ENCODE results near the gene RGS6.

Gene RGS6

GRCh38 chr14:72270147-72270727 lies 338.0 kb downstream of the RGS6 start:
- no peak overlapping the region for H3K4ac ChIP-seq (ENCODE audit: low read depth in 1 of 2, low read length in 2 of 2)
- no peak for DNase-seq

GRCh38 chr14:72270749-72271148 lies 338.5 kb downstream of the RGS6 start:
- Histone ChIP-seq H4K91ac (ENCODE audit: low read length) (no peak overlapping the region), H2BK5ac (ENCODE audit: low read depth, low read length, poor library complexity, severe bottlenecking) (no peak overlapping the region), H3K9me3 (ENCODE audit: control insufficient read depth, low read length) (peaks cover 4% of the 10 kb centered on the region), H3K18ac (ENCODE audit: low read depth in 1 of 2, low read length in 2 of 2) (no peak overlapping the region), H3K4me1 (ENCODE audit: control insufficient read depth, insufficient read depth, low read depth, low read length) (no peaks in the 10 kb centered on the region), H2AK5ac (ENCODE audit: low read length, severe bottlenecking) (no peak overlapping the region), H2BK15ac (ENCODE audit: low read depth, poor library complexity, severe bottlenecking) (no peak overlapping the region), H2BK120ac (ENCODE audit: low read depth, low read length) (no peak overlapping the region), H3K4ac (ENCODE audit: low read depth in 1 of 2, low read length in 2 of 2) (no peak overlapping the region), H3K4me2 (ENCODE audit: low read length, poor library complexity, severe bottlenecking) (no peak overlapping the region), H2BK12ac (ENCODE audit: low read length in 2 of 2) (no peak overlapping the region), H3K27me3 (ENCODE audit: control insufficient read depth in 1 of 2, insufficient read depth in 1 of 2, low read length in 2 of 2) (no peaks in the 10 kb centered on the region), H2AFZ (ENCODE audit: low read depth, low read length) (no peak overlapping the region), H3K23ac (ENCODE audit: low read length in 2 of 2) (no peak overlapping the region), H4K8ac (ENCODE audit: low read length) (no peak overlapping the region), H3K27ac (ENCODE audit: low read length, poor library complexity, severe bottlenecking) (no peak overlapping the region), H3K9ac (ENCODE audit: low read length) (no peak overlapping the region), H3K36me3 (ENCODE audit: control insufficient read depth in 1 of 2, insufficient read depth in 2 of 2, low read depth in 1 of 2, low read length in 2 of 2) (no peaks in the 10 kb centered on the region), H3K4me3 (ENCODE audit: insufficient read depth in 1 of 2, low read depth in 1 of 2, low read length in 2 of 2) (no peak overlapping the region), H3K79me1 (replicated peaks; ENCODE audit: low read length, poor library complexity, severe bottlenecking) (no peaks in the 10 kb centered on the region), H3K14ac (ENCODE audit: low read length in 2 of 2) (no peak overlapping the region)
- no peak for DNase-seq
- WGBS, result no CpG with 5 or more reads among the region's 3 CpGs

More at GRCh38 chr14:72270147-72270727, 338.0 kb downstream of the RGS6 start:
- Histone ChIP-seq H2AK5ac (ENCODE audit: low read length, severe bottlenecking) (no peak overlapping the region), H3K36me3 (ENCODE audit: control insufficient read depth in 1 of 2, insufficient read depth in 2 of 2, low read depth in 1 of 2, low read length in 2 of 2) (no peaks in the 10 kb centered on the region), H4K8ac (ENCODE audit: low read length) (no peak overlapping the region), H3K9me3 (ENCODE audit: control insufficient read depth, low read length) (peaks cover 4% of the 10 kb centered on the region), H3K27me3 (ENCODE audit: control insufficient read depth in 1 of 2, insufficient read depth in 1 of 2, low read length in 2 of 2) (no peaks in the 10 kb centered on the region), H2BK120ac (ENCODE audit: low read depth, low read length) (no peak overlapping the region), H3K4me2 (ENCODE audit: low read length, poor library complexity, severe bottlenecking) (no peak overlapping the region), H3K79me1 (replicated peaks; ENCODE audit: low read length, poor library complexity, severe bottlenecking) (no peaks in the 10 kb centered on the region), H3K27ac (ENCODE audit: low read length, poor library complexity, severe bottlenecking) (no peak overlapping the region), H2BK12ac (ENCODE audit: low read length in 2 of 2) (no peak overlapping the region), H3K23ac (ENCODE audit: low read length in 2 of 2) (no peak overlapping the region), H3K9ac (ENCODE audit: low read length) (no peak overlapping the region), H3K14ac (ENCODE audit: low read length in 2 of 2) (no peak overlapping the region), H3K4me3 (ENCODE audit: insufficient read depth in 1 of 2, low read depth in 1 of 2, low read length in 2 of 2) (no peak overlapping the region), H2AFZ (ENCODE audit: low read depth, low read length) (no peak overlapping the region), H3K4me1 (ENCODE audit: control insufficient read depth, insufficient read depth, low read depth, low read length) (no peaks in the 10 kb centered on the region), H2BK15ac (ENCODE audit: low read depth, poor library complexity, severe bottlenecking) (no peak overlapping the region), H2BK5ac (ENCODE audit: low read depth, low read length, poor library complexity, severe bottlenecking) (no peak overlapping the region), H3K18ac (ENCODE audit: low read depth in 1 of 2, low read length in 2 of 2) (no peak overlapping the region), H4K91ac (ENCODE audit: low read length) (no peak overlapping the region)
- 59% methylated on average over 5 of the region's 5 CpGs for WGBS

GRCh38 chr14:72275242-72275641 lies 343.0 kb downstream of the RGS6 start:
- no peak overlapping the region for H4K8ac ChIP-seq (ENCODE audit: low read length)
- 17% methylated on average over 1 of the region's 1 CpG for WGBS
- no peak overlapping the region for H2BK120ac ChIP-seq (ENCODE audit: low read depth, low read length)

GRCh38 chr14:72278316-72278715 lies 346.1 kb downstream of the RGS6 start:
- H3K18ac ChIP-seq (ENCODE audit: low read depth in 1 of 2, low read length in 2 of 2), result no peak overlapping the region
- H3K36me3 ChIP-seq (ENCODE audit: control insufficient read depth in 1 of 2, insufficient read depth in 2 of 2, low read depth in 1 of 2, low read length in 2 of 2), result no peaks in the 10 kb centered on the region
- no peak overlapping the region for H3K4me2 ChIP-seq (ENCODE audit: low read length, poor library complexity, severe bottlenecking)
- H4K91ac ChIP-seq (ENCODE audit: low read length), result no peak overlapping the region
- no peaks in the 10 kb centered on the region for H3K4me1 ChIP-seq (ENCODE audit: control insufficient read depth, insufficient read depth, low read depth, low read length)
- no peak overlapping the region for H2AK5ac ChIP-seq (ENCODE audit: low read length, severe bottlenecking)
- H3K23ac ChIP-seq (ENCODE audit: low read length in 2 of 2), result no peak overlapping the region
- H2BK5ac ChIP-seq (ENCODE audit: low read depth, low read length, poor library complexity, severe bottlenecking), result no peak overlapping the region
- no peak overlapping the region for H3K4me3 ChIP-seq (ENCODE audit: insufficient read depth in 1 of 2, low read depth in 1 of 2, low read length in 2 of 2)
- no peak overlapping the region for H2BK12ac ChIP-seq (ENCODE audit: low read length in 2 of 2)
- H3K27me3 ChIP-seq (ENCODE audit: control insufficient read depth in 1 of 2, insufficient read depth in 1 of 2, low read length in 2 of 2), result no peaks in the 10 kb centered on the region
- DNase-seq, result no peak
- no peak overlapping the region for H3K4ac ChIP-seq (ENCODE audit: low read depth in 1 of 2, low read length in 2 of 2)
- no peak overlapping the region for H3K9ac ChIP-seq (ENCODE audit: low read length)
- WGBS, result 83% methylated on average over 2 of the region's 3 CpGs
- H3K9me3 ChIP-seq (ENCODE audit: control insufficient read depth, low read length), result peaks cover 6% of the 10 kb centered on the region
- no peak overlapping the region for H4K8ac ChIP-seq (ENCODE audit: low read length)
- H2BK15ac ChIP-seq (ENCODE audit: low read depth, poor library complexity, severe bottlenecking), result no peak overlapping the region
- H3K27ac ChIP-seq (ENCODE audit: low read length, poor library complexity, severe bottlenecking), result no peak overlapping the region
- no peak overlapping the region for H3K14ac ChIP-seq (ENCODE audit: low read length in 2 of 2)
- H2AFZ ChIP-seq (ENCODE audit: low read depth, low read length), result no peak overlapping the region
- no peak overlapping the region for H2BK120ac ChIP-seq (ENCODE audit: low read depth, low read length)
- no peaks in the 10 kb centered on the region for H3K79me1 ChIP-seq (replicated peaks; ENCODE audit: low read length, poor library complexity, severe bottlenecking)

More at GRCh38 chr14:72275242-72275641, 343.0 kb downstream of the RGS6 start:
- H4K91ac ChIP-seq (ENCODE audit: low read length), result no peak overlapping the region
- H2AK5ac ChIP-seq (ENCODE audit: low read length, severe bottlenecking), result no peak overlapping the region
- H3K4me3 ChIP-seq (ENCODE audit: insufficient read depth in 1 of 2, low read depth in 1 of 2, low read length in 2 of 2), result no peak overlapping the region
- no peak overlapping the region for H3K23ac ChIP-seq (ENCODE audit: low read length in 2 of 2)
- no peak overlapping the region for H2AFZ ChIP-seq (ENCODE audit: low read depth, low read length)
- H3K4me2 ChIP-seq (ENCODE audit: low read length, poor library complexity, severe bottlenecking), result no peak overlapping the region
- no peaks in the 10 kb centered on the region for H3K36me3 ChIP-seq (ENCODE audit: control insufficient read depth in 1 of 2, insufficient read depth in 2 of 2, low read depth in 1 of 2, low read length in 2 of 2)
- H3K14ac ChIP-seq (ENCODE audit: low read length in 2 of 2), result no peak overlapping the region
- peaks cover 4% of the 10 kb centered on the region for H3K9me3 ChIP-seq (ENCODE audit: control insufficient read depth, low read length)
- no peak overlapping the region for H3K27ac ChIP-seq (ENCODE audit: low read length, poor library complexity, severe bottlenecking)
- H3K18ac ChIP-seq (ENCODE audit: low read depth in 1 of 2, low read length in 2 of 2), result no peak overlapping the region
- DNase-seq, result no peak
- H3K4me1 ChIP-seq (ENCODE audit: control insufficient read depth, insufficient read depth, low read depth, low read length), result no peaks in the 10 kb centered on the region
- H3K79me1 ChIP-seq (replicated peaks; ENCODE audit: low read length, poor library complexity, severe bottlenecking), result no peaks in the 10 kb centered on the region
- H3K9ac ChIP-seq (ENCODE audit: low read length), result no peak overlapping the region
- no peaks in the 10 kb centered on the region for H3K27me3 ChIP-seq (ENCODE audit: control insufficient read depth in 1 of 2, insufficient read depth in 1 of 2, low read length in 2 of 2)
- no peak overlapping the region for H2BK5ac ChIP-seq (ENCODE audit: low read depth, low read length, poor library complexity, severe bottlenecking)
- H2BK15ac ChIP-seq (ENCODE audit: low read depth, poor library complexity, severe bottlenecking), result no peak overlapping the region
- H2BK12ac ChIP-seq (ENCODE audit: low read length in 2 of 2), result no peak overlapping the region
- no peak overlapping the region for H3K4ac ChIP-seq (ENCODE audit: low read depth in 1 of 2, low read length in 2 of 2)
